Stimulated activated CD4-positive, alpha-beta T cell treated with anti-CD3 and anti-CD28 coated beads, Interleukin-15, amount 100 ng/mL, for 48 hours (primary cell): ENCODE data around the gene FBLN5.
"Not testable (repeated sequence)": the region's sequence is repeated elsewhere in the genome, so short reads cannot be mapped to it uniquely, and the experiment has no call there.

Source experiments
- DNase-seq, 2 donors: peaks; one replicate each; pipeline ENCODE4 v3.0.0-alpha.2; 2020; ENCODE audit warnings: low read depth in 2 of 2

FBLN5 gene

DNA sequence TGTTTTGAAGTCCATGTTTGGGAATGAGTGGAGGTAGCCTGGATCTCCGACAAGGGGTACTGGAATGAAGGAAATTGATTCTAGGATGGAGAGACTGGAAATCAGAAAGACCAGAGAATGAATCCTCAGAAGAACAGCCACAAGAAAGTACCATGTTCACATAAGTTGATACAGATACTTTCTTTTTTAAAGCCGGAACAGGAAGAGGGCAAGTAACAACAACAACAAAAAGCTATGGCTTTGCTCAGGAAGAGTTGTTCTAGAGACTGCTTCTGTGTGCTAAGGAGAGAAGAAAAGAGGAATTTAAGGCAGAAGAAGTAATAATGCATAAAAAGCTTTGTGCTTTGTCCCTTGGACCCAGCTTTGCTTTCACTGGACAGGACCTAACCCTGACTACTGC lies 86.4 kb downstream of the FBLN5 start:
- no peak for DNase-seq

GRCh38 chr14:91860238-91860637 lies 87.3 kb downstream of the FBLN5 start:
- DNase-seq, result no peak

- DNase-seq, result no peak
These were observed 88.8 kb downstream of the FBLN5 start for GRCh38 chr14:91858536-91859275.

GRCh38 chr14:91857614-91858013 lies 89.9 kb downstream of the FBLN5 start:
- no peak for DNase-seq

- no peak for DNase-seq
These were observed 93.1 kb downstream of the FBLN5 start for GRCh38 chr14:91854327-91854934.

- DNase-seq, result no peak
These were observed 95.9 kb downstream of the FBLN5 start for GRCh38 chr14:91851563-91851962.

DNA sequence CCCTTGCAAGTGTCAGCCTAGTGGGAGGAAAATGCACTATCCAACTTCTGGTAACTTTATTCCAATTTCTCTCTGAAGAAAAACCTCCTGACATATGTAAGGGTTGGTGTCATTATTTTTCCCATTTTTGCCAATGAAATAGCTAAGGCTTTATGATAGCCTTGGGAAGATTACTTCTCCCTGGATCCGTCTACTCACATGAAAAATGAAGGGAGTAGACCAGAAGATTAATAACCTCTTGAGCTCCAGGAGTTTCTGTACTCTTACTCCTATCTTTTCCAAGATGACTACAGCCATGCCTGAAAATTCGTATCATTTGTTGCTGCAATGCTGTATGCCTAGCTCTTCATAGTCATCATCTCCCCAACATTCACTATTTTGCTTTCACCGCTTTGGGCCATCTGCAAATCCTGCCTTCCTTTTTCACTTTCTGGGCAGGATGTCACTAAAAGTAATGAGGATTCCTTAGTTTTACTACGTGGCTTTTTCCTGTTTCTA lies 98.9 kb downstream of the FBLN5 start:
- DNase-seq, result no peak

DNA sequence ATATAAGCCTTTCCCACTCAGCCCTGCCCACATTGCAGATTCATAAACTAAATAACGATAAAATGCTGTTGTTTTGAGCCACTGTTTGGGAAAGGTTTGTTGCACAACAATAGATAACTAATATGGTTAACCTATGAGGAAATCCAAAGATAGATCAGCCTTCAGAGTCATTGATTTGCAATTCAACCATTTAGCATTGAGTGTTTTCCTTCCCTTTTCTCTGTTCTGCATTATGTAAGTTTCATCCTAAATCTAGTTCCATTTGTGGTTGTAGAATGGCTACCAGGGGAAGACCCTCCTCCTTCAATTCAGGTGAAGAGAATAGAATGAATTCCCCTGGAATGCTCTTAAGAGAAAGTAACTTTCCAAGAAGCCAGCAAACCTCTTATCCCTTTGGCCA lies 99.8 kb downstream of the FBLN5 start:
- DNase-seq, result no peak

DNA sequence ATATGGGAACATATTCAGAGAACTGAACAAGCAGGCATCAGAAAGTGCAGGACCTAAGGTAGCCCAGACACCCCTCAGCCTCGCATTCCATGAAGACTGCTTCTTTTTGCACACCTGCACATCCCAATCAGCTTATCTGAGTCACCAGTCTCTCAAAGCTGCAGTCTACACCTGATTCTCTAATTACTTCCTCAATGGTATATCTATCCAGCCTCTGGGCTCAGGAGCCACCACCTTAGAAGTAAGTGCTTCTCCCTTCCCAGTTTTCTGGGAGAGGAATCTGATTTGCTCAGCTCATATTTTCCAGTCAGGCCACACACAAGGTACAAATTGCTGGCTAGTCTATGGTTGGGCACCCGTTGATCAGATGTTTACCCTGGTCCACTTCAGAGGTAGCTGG lies 101.8 kb downstream of the FBLN5 start:
- DNase-seq, result no peak

- not testable (repeated sequence) for DNase-seq
These were observed 102.4 kb downstream of the FBLN5 start for GRCh38 chr14:91845056-91845455.

DNA sequence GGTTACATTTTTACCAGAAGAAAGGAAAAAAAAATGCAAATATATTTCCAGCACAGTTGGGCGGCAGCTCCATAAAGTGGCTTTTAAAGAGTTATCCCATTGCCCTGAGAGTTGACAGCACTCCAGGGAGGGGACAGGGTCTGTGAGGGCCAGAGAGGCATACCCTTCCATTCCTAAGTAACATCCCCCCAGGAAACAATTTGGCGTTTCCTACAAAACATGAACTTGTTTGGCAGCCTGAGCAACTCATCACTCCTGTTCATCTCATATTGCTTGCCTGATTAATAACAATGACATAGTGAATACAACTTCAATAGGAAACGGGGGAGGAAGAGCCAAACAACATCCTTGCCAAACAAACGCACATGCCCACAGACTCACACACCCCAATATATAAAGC lies 103.5 kb downstream of the FBLN5 start:
- no peak for DNase-seq

DNA sequence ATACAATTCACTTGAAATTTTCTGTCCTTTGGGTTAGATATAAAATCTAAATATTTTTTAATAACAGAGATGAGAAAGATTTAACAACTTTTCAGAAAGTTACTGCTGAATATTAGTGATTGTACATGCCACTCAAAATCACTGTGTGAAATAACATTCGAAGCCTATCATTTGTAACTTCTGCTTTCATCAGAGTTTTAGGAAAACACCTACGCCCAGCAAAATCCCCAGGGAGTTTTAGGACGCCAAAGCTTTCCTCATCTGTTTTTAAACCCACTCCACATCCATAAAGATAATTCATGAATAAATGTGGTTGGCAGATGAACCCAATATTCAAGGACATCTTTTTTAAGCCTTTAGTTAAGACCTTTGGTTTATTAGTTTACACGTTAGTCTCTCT lies 104.1 kb downstream of the FBLN5 start:
- no peak for DNase-seq

DNA sequence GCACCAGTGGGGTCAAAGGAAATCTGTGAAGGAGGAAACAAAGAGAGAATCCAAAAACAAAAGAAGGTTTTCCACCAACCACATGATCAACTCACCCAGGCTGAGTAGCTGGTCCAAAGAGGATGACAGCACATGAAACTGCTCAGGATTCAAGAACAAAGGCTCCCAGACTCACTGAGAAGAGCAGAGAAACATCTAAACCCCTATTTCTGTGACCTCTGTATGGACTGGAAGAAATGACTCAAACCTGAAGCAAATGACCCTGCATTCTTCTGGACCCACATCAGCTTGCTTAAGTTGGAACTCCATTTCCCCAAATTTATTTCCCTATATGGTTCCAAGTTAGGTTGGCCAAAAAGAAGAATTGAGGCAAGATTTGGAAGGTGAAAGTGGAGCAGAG lies 106.4 kb downstream of the FBLN5 start:
- DNase-seq, result no peak

DNA sequence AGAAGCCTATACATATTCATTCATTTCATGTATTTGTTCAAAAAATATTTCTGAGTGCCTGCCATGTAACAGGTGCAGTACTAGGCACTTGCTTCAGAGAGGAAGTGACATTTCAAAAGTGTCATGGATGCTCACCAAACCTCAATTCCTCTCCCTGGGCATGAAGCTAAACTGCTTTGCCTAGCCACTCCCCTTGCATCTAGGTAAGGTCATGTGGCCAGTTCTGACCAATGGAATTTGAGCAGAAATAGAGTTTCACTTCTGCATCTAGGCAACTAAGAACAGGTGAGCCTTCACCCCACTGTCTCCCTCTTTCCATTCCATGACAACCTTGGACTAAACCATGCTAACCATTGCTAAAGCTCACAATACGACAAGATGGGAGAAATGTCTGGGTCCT lies 107.7 kb downstream of the FBLN5 start:
- DNase-seq, result no peak

DNA sequence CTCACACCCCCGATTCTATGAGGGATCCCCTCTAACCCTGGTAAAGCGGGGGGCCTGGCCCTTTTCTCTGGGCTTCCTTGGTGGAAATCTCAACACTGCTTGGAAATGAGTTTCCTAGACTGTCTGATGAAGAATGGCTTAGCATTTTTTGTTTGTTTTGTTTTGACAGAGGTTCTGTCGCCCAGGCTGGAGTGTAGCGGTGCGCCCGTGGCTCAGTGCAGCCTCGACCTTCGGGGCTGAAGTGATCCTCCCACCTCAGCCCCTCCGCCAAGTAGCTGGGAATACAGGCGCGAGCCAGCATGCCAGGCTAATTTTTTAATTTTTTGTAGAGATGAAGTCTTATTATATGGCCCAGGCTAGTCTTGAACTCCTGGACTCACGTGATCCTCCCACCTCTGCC lies 110.4 kb downstream of the FBLN5 start:
- no peak for DNase-seq

GRCh38 chr14:91835920-91836843 lies 111.3 kb downstream of the FBLN5 start:
- peak; percentile 79 to 87 for DNase-seq

GRCh38 chr14:91835197-91835919 lies 112.1 kb downstream of the FBLN5 start:
- no peak for DNase-seq

DNA sequence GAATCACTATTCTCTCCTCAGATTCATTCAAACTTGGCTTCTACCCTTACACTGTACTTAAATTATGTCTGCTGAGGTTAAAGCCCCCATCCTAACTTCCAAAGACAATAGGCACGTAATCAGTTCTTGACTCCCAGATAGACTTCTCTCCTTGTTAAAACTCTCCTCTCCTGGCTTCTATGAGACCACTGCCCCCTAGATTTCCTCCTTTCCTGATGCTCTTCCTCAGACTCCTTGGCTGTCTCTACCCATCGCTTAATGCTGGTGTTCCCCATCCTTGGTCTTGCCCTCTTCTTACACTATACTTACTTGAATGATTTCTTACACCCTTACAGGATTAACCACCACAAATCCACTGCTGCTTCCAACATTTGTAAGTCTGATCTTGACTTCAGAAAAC lies 112.9 kb downstream of the FBLN5 start:
- no peak for DNase-seq

- no peak for DNase-seq
These were observed 116.2 kb downstream of the FBLN5 start for GRCh38 chr14:91831337-91831736.

DNA sequence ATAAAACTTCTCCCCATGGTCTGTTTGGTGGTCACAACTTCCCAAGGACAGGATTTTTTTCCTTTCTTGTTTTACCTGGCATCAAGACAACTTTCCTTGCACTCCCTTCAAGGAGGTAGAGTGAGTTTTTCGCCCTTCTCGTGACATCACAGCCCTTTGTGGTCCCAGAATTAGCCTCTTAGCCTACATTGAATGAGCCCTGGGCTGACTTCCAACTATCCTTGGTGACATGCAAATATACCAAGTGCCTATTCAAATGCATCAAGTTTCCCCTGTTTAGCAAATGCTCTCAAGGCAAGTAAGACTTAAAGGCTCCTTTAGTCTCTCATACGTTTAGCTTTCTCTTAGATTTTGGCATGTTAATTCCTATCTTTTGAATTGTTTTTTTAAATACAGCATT lies 116.7 kb downstream of the FBLN5 start:
- no peak for DNase-seq

- DNase-seq, result no peak
These were observed 118.0 kb downstream of the FBLN5 start for GRCh38 chr14:91829511-91829910.

DNA sequence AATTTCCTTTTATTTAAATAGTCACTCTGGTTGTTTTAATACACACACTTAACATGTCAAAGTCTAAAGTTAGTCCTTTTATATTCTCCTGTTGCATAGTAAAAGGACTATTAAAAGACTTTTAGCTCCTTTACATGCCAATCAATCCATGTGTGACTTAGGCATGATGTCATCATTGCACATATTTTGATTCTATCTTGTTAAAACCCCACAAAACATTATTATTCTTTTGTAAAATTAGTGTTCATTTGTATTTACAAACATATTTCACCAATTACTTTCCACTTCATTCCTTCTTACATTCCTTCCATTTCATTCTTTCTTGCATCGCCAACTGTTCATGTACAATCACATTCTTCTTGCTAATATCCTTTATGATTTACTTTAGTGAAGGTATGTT lies 119.7 kb downstream of the FBLN5 start:
- DNase-seq, result no peak
